Left lobe of liver (tissue), 2 donors: Measurements from ENCODE around the gene PGM3. TPM values are rescaled to one million over a fixed set of nuclear protein-coding genes. Genes with fewer than 3 reads are reported as not detected.

Experiments used
- ATAC-seq: fragments of 200-7000 bp; cut with Tn5 transposase; one replicate; pipeline ENCODE4 v1.9.1; 2020; ENCODE audit warnings: mild to moderate bottlenecking, moderate library complexity
- DNase-seq: peaks from one replicate; pipeline ENCODE4 v3.0.0-alpha.2; 2020; ENCODE audit warnings: low spot score
- total RNA-seq: library from RNA; stranded (reverse); gene quantifications from one replicate; pipeline ENCODE4 v1.2.1, GENCODE V29; 2021
- donor health status: DM: no; HTN: no; CAD: no; lungs with moderate emphysema.
- donor health status: DM: no; HTN: yes; CAD: no.

The PGM3 gene
- total RNA-seq, 1 donor from 2014 or later = 40.8 TPM

- ATAC-seq (no peak), DNase-seq (no peak)
These were observed 9.8 kb downstream of the PGM3 start for GRCh38 chr6:83183082-83183828.

GRCh38 chr6:83182114-83182513 is 11.0 kb downstream of the PGM3 start:
- ATAC-seq (no peak), DNase-seq (no peak)

- no peak for ATAC-seq
- no peak for DNase-seq
These were observed 12.6 kb downstream of the PGM3 start for GRCh38 chr6:83180426-83180950.

GRCh38 chr6:83176246-83176645 is 16.8 kb downstream of the PGM3 start:
- DNase-seq (no peak), ATAC-seq (no peak)

- no peak for ATAC-seq
- DNase-seq = no peak
These were observed 23.6 kb downstream of the PGM3 start for GRCh38 chr6:83169511-83169910.

- DNase-seq = no peak
- ATAC-seq = no peak
These were observed 24.0 kb downstream of the PGM3 start for GRCh38 chr6:83169106-83169505.

- ATAC-seq (no peak), DNase-seq (no peak)
These were observed 24.5 kb downstream of the PGM3 start for GRCh38 chr6:83168556-83168955.

- ATAC-seq = no peak
These were observed 25.3 kb downstream of the PGM3 start for GRCh38 chr6:83167726-83168278.

GRCh38 chr6:83160167-83160566 is 32.9 kb downstream of the PGM3 start:
- DNase-seq (no peak), ATAC-seq (no peak)

More at GRCh38 chr6:83167726-83168278, 25.3 kb downstream of the PGM3 start:
- no peak for DNase-seq

GRCh38 chr6:83155794-83156193 is 37.3 kb downstream of the PGM3 start:
- ATAC-seq (no peak), DNase-seq (no peak)

- ATAC-seq = no peak
- DNase-seq = no peak
These were observed 39.1 kb downstream of the PGM3 start for GRCh38 chr6:83153883-83154521.

- DNase-seq (no peak), ATAC-seq (peak; percentile 67)
These were observed 40.2 kb downstream of the PGM3 start for GRCh38 chr6:83152913-83153312.

GRCh38 chr6:83151114-83151513 is 42.0 kb downstream of the PGM3 start:
- DNase-seq = no peak

GRCh38 chr6:83138758-83139157 is 54.3 kb downstream of the PGM3 start:
- no peak for ATAC-seq

More at GRCh38 chr6:83151114-83151513, 42.0 kb downstream of the PGM3 start:
- no peak for ATAC-seq

GRCh38 chr6:83138118-83138722 is 54.8 kb downstream of the PGM3 start:
- ATAC-seq (no peak), DNase-seq (no peak)

More at GRCh38 chr6:83138758-83139157, 54.3 kb downstream of the PGM3 start:
- no peak for DNase-seq

GRCh38 chr6:83132121-83132520 is 60.9 kb downstream of the PGM3 start:
- no peak for ATAC-seq
- DNase-seq = no peak

- ATAC-seq (no peak), DNase-seq (no peak)
These were observed 65.1 kb downstream of the PGM3 start for GRCh38 chr6:83127976-83128375.

- ATAC-seq = no peak
- DNase-seq = no peak
These were observed 65.8 kb downstream of the PGM3 start for GRCh38 chr6:83127258-83127657.

GRCh38 chr6:83126807-83127206 is 66.3 kb downstream of the PGM3 start:
- no peak for DNase-seq
- no peak for ATAC-seq

GRCh38 chr6:83126223-83126622 is 66.8 kb downstream of the PGM3 start:
- DNase-seq (no peak), ATAC-seq (no peak)

- ATAC-seq = no peak
- DNase-seq = no peak
These were observed 67.6 kb downstream of the PGM3 start for GRCh38 chr6:83125425-83125824.
